ENCODE data around the gene CAMKV.

DNA sequence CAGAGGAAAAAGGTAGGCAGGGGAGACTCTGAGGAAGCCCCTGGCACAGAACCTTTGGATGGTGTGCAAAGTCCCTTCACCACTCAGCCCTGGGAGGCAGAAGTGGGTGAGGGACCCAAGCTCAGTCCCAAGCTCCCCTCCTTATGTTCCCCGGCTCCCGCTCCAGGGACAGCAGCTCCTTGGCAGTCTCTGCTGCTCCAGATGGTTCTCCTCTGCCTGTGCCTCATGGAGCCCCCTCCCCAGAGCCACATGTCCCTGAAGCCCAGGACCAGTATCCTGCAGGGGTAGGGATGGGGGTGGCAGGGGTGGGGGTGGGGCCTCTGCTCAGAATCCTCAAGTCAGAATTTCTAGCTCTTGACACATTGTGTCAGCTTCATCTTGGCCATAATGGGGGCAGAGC, 8.0 kb upstream of the CAMKV start:
- no peak for TF ChIP-seq EZH2phosphoT487 (IDR thresholded peaks at IDR 0.05; ENCODE audit: borderline replicate concordance, low read length)
- TF ChIP-seq CTCF (conservative IDR thresholded peaks at IDR 0.05; ENCODE audit: low read depth, low read length) = no peak

Data from PC-3 (cell line).